Stimulated activated CD4-positive, alpha-beta T cell treated with anti-CD3 and anti-CD28 coated beads, Interleukin-1b, Interleukin-23, amount 100 ng/mL, for 4 hours (primary cell): ENCODE measurements around the gene TNS1.
A peak's percentile ranks its signal among the peaks of the same experiment; 100 is the strongest.
"Not testable (repeated sequence)": the region's sequence is repeated elsewhere in the genome, so short reads cannot be mapped to it uniquely, and the experiment has no call there.

Experiments used
- DNase-seq, 2 donors: peaks; one replicate each; pipeline ENCODE4 v3.0.0-alpha.2; 2020; ENCODE audit warnings: low read depth in 2 of 2

TNS1 gene

GRCh38 chr2:218002845-218003180 lies at the start of gene TNS1:
Gene TNS1 (minus strand): TSS chr2:218002995. CDS start chr2:218002872, 123 bp downstream.
- DNase-seq: no peak

DNA sequence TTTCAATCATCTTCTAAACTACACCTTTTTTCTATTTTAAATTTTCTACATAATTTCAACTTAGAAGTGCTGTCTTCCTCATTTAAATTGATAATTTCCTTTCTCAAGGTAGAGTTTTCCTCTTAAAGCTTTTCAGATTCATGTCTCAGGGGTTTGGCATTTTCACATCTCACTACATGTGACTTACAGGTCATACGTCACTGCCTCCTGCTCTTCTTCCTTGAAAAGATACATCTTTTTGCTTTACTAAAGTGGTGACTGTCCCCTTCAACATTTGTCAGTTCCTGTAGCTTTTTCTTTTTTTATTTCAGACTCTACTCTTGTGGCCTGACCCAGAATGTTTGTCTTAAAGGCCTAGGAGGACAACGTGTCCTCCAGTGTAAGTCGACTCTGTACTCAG lies 49.1 kb upstream of the TNS1 start:
- no peak for DNase-seq

- DNase-seq: no peak
Measured at GRCh38 chr2:218047536-218048225, 44.9 kb upstream of the TNS1 start.

GRCh38 chr2:218046238-218046637 lies 43.4 kb upstream of the TNS1 start:
- no peak for DNase-seq

DNA sequence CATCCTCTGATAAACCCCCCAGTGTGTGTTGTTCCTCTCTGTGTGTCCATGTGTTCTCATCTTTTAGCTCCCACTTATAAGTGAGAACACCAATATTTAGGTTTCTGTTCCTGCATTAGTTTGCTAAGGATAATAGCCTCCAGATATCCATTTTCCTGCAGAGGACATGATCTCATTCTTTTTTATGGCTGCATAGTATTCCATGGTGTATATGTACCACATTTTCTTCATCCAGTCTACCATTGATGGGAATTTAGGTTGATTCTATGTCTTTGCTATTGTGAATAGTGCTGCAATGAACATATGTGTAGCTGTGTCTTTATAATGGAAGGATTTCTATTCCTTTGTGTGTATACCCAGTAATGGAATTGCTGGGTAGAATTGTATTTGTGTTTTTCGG lies 41.8 kb upstream of the TNS1 start:
- DNase-seq: not testable (repeated sequence)

DNA sequence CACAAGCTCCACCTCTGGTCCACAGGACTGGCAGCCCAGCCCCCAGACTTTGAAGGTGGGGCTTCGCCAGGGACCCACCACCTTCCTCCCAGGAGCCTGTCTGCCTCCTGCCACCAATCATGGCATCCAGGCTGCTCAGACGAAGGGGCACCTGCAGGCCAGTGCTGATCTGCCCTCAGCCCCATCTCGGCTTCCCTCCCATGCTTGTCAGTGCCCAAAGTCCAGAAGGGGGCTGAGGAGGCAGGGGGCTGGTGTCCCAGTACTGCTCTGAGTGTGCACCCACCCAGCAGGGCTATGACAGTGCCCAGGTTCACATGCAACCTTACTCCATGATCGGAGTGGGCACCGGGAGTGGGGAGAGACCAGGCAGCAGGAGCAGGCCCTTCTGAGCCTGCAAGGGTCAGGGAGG lies 40.9 kb upstream of the TNS1 start:
- no peak for DNase-seq

GRCh38 chr2:218043100-218043499 lies 40.3 kb upstream of the TNS1 start:
- DNase-seq: no peak

GRCh38 chr2:218041302-218042168 lies 38.7 kb upstream of the TNS1 start:
- DNase-seq: no peak

DNA sequence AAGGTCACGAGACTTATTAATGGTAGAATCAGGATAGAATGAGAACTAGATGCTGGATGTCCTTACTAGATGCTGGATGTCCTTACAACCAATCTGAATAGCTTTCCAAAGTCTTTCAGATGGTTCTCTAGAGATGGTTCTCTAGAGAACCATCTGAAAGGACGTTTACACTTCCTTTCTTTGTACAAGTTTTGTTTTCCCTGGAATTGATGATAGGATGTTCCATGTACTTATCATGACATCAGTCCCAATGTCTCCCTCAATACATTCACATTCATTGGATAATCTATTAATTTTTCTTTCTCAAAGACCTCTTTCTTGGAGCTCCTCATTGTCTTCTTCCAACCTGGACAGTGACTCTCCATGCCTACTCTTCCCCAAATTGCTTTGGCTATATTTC lies 38.1 kb upstream of the TNS1 start:
- DNase-seq: no peak

- DNase-seq: no peak
Measured at GRCh38 chr2:218039171-218039570, 36.4 kb upstream of the TNS1 start.

DNA sequence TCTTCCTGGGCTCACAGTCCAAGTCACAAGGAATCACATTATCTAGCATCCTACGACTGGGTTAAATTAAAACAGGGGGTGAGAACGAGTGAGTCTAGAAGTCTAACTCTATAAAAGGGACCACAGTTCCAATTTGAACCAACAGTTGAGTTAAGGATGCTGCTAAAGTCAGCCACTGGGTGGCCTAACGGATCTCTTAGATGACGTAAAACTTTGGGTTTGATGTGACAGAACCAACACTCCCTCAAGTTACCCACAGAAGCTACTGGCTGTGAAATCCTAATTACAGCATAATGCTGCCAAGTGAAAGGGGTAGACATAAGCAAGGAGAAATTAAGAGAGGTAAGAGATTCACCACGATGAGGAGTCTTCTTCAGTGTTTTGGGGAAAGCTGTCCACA lies 33.6 kb upstream of the TNS1 start:
- no peak for DNase-seq

GRCh38 chr2:218035463-218036100 lies 32.8 kb upstream of the TNS1 start:
- no peak for DNase-seq

DNA sequence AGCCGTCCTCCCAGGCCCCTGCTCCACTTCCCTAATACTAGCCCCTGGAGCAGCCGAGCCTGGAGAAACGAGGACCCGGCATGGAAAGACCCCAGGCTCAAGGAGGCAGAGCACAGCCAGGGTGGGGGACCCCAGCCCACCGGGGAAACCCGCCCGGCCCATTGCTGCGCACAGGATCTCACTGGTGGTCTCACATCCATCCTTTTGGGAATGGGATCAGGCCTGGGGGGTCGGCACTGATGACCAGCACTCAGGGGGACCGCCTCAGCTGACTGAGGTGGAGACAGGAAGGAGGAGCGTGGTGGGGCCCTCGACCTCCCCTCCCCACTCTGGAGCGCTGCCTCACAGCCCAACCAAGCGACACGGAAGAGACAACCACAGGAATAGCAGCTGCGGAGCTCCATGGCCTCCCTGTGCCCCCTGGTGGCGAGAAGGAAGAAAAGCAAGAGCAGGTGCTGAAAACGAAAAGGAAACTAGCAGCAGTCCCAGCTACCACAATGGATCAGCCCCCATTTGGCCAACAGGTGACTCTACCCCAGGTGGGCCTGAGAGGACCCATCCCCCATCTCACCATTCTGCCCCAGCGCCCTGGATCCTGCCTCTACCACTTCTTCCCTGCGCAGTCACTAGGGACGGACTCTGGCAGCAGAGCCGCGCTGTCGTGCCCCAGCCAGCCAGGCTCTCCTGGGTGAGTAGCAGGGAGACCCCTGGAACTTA lies 31.9 kb upstream of the TNS1 start:
- DNase-seq: peak; percentile 43 to 47

GRCh38 chr2:218033590-218034496 lies 31.0 kb upstream of the TNS1 start:
- DNase-seq: no peak

GRCh38 chr2:218033208-218033589 lies 30.4 kb upstream of the TNS1 start:
- DNase-seq: no peak

DNA sequence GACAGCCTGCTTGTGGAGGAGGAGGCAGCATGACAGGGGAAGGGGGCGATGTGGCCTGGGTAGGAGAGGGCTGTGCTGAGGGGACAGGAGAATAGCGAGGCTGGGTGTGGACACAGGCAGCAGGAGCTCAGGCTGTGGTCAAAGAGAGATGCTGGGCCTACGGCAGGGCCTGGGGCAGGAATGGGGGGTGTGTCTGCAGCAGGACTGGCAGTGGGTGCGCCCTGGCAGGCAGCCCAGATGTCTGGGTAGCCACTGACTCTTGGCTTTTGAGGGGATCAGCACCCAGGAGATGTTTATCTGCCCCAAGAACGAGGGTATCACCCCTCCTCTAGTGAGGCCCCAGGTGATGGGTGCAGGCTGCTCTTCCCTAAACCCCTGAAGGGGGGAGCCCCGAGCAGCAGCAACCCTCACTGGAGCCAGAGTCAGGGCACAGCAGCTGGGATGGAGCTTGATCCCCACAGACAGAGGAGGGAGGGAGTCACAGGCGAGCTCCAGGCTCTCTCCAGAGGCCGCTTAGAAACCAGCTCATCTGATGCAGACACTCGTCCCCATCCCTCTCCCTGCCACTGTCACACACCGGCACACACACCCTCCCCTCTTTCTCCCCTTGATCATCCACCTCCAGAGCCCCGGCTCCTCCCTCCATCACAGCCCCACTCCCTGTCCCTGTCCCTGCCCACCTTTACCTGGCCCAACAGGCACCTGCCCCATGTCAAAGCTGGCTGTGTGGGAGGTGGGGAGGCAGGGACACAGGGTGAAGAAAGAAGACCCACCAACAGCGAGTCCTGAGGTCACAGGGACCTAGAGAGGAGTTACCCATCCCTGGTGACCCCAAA lies 29.8 kb upstream of the TNS1 start:
- no peak for DNase-seq

- DNase-seq: no peak
Measured at GRCh38 chr2:218031771-218032257, 29.0 kb upstream of the TNS1 start.

- DNase-seq: no peak
Measured at GRCh38 chr2:218031261-218031660, 28.5 kb upstream of the TNS1 start.

GRCh38 chr2:218030409-218031195 lies 27.8 kb upstream of the TNS1 start:
- no peak for DNase-seq
